LHCN-M2 (cell line): ENCODE measurements around the gene WDFY3. TPM values are rescaled to one million over a fixed set of nuclear protein-coding genes. Genes with fewer than 3 reads are reported as not detected.
"Not testable (repeated sequence)": the region's sequence is repeated elsewhere in the genome, so short reads cannot be mapped to it uniquely, and the experiment has no call there.

Experiments
- DNase-seq: peaks from one replicate; pipeline ENCODE4 v3.0.0-alpha.2; 2012; ENCODE audit warnings: low read depth
- total RNA-seq: library from RNA; depleted of rRNA; stranded (reverse); fragments of >200 nt; gene quantifications from 2 replicates; pipeline ENCODE4 v1.2.3, GENCODE V29; 2014

Gene WDFY3
- total RNA-seq, 1 experiment from 2014 or later, result 48.9 TPM

GRCh38 chr4:84722720-84723119 is 243.8 kb downstream of the WDFY3 start:
- DNase-seq, result no peak

GRCh38 chr4:84719115-84719514 is 247.4 kb downstream of the WDFY3 start:
- DNase-seq, result no peak

GRCh38 chr4:84718699-84719098 is 247.8 kb downstream of the WDFY3 start:
- DNase-seq, result no peak

- DNase-seq, result no peak
Observed at GRCh38 chr4:84710548-84710947, 255.9 kb downstream of the WDFY3 start.

GRCh38 chr4:84708406-84709135 is 257.9 kb downstream of the WDFY3 start:
- no peak for DNase-seq

GRCh38 chr4:84706286-84706685 is 260.2 kb downstream of the WDFY3 start:
- DNase-seq, result no peak

GRCh38 chr4:84699001-84699671 is 267.4 kb downstream of the WDFY3 start:
- no peak for DNase-seq

GRCh38 chr4:84697615-84698201 is 268.8 kb downstream of the WDFY3 start:
- peak; percentile 44 for DNase-seq

GRCh38 chr4:84697159-84697558 is 269.3 kb downstream of the WDFY3 start:
- no peak for DNase-seq

- DNase-seq, result no peak
Observed at GRCh38 chr4:84691800-84692199, 274.7 kb downstream of the WDFY3 start.

- DNase-seq, result peak; percentile 98
Observed at GRCh38 chr4:84691170-84691691, 275.3 kb downstream of the WDFY3 start.

GRCh38 chr4:84690481-84690880 is 276.0 kb downstream of the WDFY3 start:
- DNase-seq, result no peak

GRCh38 chr4:84689197-84689596 is 277.3 kb downstream of the WDFY3 start:
- no peak for DNase-seq

- no peak for DNase-seq
Observed at GRCh38 chr4:84688605-84689004, 277.9 kb downstream of the WDFY3 start.

GRCh38 chr4:84685105-84685504 is 281.4 kb downstream of the WDFY3 start:
- DNase-seq, result no peak

- DNase-seq, result no peak
Observed at GRCh38 chr4:84684361-84684760, 282.1 kb downstream of the WDFY3 start.

GRCh38 chr4:84683064-84683850 is 283.2 kb downstream of the WDFY3 start:
- no peak for DNase-seq

GRCh38 chr4:84682661-84683060 is 283.8 kb downstream of the WDFY3 start:
- DNase-seq, result not testable (repeated sequence)

GRCh38 chr4:84681486-84682274 is 284.8 kb downstream of the WDFY3 start:
- DNase-seq, result peak; percentile 80

GRCh38 chr4:84680956-84681355 is 285.5 kb downstream of the WDFY3 start:
- no peak for DNase-seq
